ENCODE measurements around the gene UMAD1.

The UMAD1 gene

DNA sequence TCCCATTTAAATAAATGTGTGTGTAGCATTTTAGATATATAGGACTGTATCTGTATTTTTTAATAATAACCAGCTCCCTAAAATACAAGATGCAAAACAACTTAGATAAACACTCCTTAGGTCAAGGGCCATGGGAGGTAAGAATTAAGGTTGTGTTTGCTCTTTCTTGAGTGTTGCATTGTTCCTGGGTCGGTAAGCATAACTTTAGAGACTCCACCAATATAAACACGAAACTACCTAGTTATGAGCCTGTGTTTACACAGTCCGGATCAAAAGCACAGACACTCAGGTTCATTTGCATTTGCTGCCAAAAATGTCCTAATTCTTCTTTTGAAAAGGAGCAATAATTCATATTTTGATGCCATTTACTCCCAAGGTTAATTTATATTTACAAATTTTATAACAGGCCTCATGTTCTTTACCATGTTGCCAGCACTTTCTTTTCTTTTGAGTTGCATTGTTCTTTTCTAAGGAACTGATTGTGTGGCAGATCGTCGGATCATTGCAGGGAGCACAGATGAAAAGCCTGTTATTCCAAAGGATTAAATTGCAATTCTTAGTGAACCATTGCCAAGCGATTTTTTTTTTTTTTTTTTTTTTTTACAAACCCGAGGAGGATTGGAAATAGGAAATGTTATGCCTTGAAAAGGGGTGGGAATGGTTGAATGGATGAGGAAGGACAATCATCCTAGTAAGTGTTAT lies 282.3 kb downstream of the UMAD1 start:
- DNase-seq (ENCODE audit: low read depth), result no peak

DNA sequence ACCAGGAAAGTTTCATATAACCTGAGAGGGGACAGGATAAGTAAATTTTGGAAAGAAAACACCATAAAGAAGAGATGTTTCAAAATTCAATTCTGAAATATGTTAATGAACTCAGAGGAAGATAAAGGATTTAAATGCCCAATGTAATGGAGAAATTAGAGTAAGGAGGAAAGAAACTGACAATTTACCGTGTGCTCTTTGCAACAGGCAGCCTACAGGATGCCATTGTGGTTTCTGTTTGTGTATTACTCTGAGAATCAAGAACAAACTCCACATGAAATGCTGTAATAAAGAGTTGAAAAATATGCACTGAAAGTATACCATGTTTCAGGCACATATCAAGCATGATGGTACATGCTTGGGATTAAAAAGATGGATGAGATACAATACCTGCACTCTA lies 283.3 kb downstream of the UMAD1 start:
- DNase-seq (ENCODE audit: low read depth), result no peak

DNA sequence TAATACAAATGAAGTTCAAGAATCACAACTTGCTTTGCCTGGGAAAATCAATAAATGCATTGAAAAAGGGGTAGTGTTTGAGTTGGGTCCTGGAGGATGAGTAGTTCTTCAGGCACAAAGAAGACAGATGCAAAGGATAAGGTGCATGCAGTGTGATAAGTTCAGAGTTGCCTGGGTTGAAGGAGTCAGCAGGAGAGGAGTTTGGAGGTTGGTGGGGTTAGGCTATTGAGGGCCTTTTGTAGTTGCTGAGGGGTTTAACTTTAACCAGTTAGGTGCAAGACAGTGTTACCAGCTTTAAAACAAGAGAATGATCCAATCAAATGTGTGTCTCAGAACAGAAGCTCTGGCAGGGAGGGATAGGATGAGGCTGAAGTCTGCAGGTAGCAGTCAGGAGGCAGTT lies 283.8 kb downstream of the UMAD1 start:
- no peak for DNase-seq (ENCODE audit: low read depth)
